ENCODE measurements around the gene ZMYND15. TPM values are rescaled to one million over a fixed set of nuclear protein-coding genes. Genes with fewer than 3 reads are reported as not detected.
A peak's percentile ranks its signal among the peaks of the same experiment; 100 is the strongest.

Gene ZMYND15
- total RNA-seq, 2 experiments from 2014 or later = 0.10 to 0.24 TPM

- ChIA-PET POLR2A (interaction anchor here (0.8 kb wide), 1 partner anchor 12 kb away, joined by 3 read pairs; no protein-coding TSS in a partner anchor), CTCF (interaction anchor here (2.1 kb wide), 1 partner anchor 12 kb away, joined by 9 read pairs; no protein-coding TSS in a partner anchor)
- no peak overlapping the region for H3K4me3 Mint-ChIP-seq
- no peaks in the 10 kb centered on the region for H3K9me3 Mint-ChIP-seq
- H3K27ac Mint-ChIP-seq = no peak overlapping the region
- intact Hi-C loops (cut with micrococcal nuclease) = no loop called here
- DNase-seq = no peak
- no peaks in the 10 kb centered on the region for H3K36me3 Mint-ChIP-seq
- peaks cover 20% of the 10 kb centered on the region for H3K27me3 Mint-ChIP-seq
- no peaks in the 10 kb centered on the region for H3K4me1 Mint-ChIP-seq (ENCODE audit: low read depth)
These were observed 38.5 kb downstream of the ZMYND15 start for GRCh38 chr17:4777969-4778760.

- no peaks in the 10 kb centered on the region for H3K36me3 Mint-ChIP-seq
- H3K9me3 Mint-ChIP-seq = no peaks in the 10 kb centered on the region
- no peaks in the 10 kb centered on the region for H3K4me1 Mint-ChIP-seq (ENCODE audit: low read depth)
- POLR2A ChIA-PET = no interaction called here
- H3K27me3 Mint-ChIP-seq = peaks cover 35% of the 10 kb centered on the region
- DNase-seq = no peak
- intact Hi-C loops (cut with micrococcal nuclease) = no loop called here
- no peak overlapping the region for H3K4me3 Mint-ChIP-seq
- no peak overlapping the region for H3K27ac Mint-ChIP-seq
- CTCF ChIA-PET = interaction anchor here (1.1 to 2.1 kb wide), 2 partner anchors 9 to 123 kb away, joined by 3 to 9 read pairs; partner anchors contain the start of gene CHRNE
These were observed 40.8 kb downstream of the ZMYND15 start for GRCh38 chr17:4780325-4780955.

DNA sequence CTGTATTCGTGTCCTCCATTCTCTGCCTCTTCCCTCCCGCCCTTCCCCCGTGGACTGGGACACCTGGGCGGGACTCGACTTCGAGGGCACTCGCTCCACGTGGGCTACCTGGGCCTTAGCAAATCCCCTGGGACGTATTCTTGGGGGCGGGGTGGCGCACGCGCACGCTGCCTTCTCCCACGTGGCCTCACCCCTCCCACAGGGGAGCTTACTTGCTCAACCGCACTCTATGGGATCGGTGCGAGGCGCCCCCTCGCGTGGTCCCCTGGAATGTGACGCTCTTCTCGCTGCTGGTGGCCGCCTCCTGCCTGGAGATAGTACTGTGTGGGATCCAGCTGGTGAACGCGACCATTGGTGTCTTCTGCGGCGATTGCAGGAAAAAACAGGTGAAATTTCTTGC, 43.0 kb downstream of the ZMYND15 start:
- no peak overlapping the region for H3K4me3 Mint-ChIP-seq
- intact Hi-C loops (cut with micrococcal nuclease) = no loop called here
- DNase-seq = peak; percentile 45
- H3K4me1 Mint-ChIP-seq (ENCODE audit: low read depth) = peaks cover 15% of the 10 kb centered on the region
- CTCF ChIA-PET = no interaction called here
- no peaks in the 10 kb centered on the region for H3K9me3 Mint-ChIP-seq
- no peaks in the 10 kb centered on the region for H3K36me3 Mint-ChIP-seq
- no peak overlapping the region for H3K27ac Mint-ChIP-seq
- POLR2A ChIA-PET = no interaction called here
- H3K27me3 Mint-ChIP-seq = peaks cover 52% of the 10 kb centered on the region

DNA sequence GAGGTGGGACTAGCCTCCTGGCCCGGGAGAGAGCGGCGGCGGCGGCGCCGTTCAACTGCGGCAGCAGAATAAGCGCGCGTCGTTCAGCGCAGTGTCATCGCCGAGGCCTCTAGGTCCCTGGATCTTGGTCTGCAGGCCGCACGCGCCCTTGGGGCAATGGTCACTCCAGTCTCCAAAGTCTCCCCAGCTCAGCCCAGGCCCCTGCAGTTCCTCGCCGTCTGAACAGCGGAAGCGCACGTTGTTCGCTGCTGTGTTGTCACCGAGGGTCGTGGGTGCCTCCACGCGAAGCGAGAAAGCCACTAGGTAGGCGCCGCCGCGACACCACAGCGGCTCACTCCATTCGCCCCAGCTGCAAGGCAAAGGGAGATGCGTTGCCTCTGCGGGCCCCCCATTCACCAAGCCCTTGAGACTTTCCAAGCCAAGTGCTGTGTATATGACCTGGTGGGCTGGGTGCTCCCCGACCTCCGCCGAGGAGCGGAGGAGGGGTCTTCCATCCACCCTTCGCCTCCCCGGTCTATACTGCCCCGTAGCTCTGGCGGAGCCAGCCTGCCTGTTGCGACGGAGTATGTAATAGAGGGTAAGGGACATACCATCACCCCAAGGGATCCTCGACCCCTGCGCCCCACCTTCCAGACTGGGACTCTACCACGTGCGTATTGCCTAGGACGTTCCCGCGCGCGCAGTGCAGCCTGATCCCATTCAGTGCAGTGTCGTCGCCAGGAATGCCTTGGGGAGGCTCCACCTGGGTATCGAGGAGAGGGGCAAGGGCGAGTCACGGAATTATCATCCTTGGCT, 45.9 kb downstream of the ZMYND15 start:
- Mint-ChIP-seq H3K36me3 (no peaks in the 10 kb centered on the region), H3K4me1 (ENCODE audit: low read depth) (peaks cover 22% of the 10 kb centered on the region), H3K4me3 (peak overlapping the region; percentile 32), H3K27ac (no peak overlapping the region), H3K27me3 (peaks cover 48% of the 10 kb centered on the region), H3K9me3 (no peaks in the 10 kb centered on the region)
- intact Hi-C loops (cut with micrococcal nuclease) = loop anchor here (2.0 kb wide), 1 partner anchor 103 kb away; no protein-coding TSS in a partner anchor
- ChIA-PET CTCF (interaction anchor here (1.3 kb wide), 1 partner anchor 54 kb away, joined by 4 read pairs; no protein-coding TSS in a partner anchor), POLR2A (interaction anchor here (1.0 kb wide), 1 partner anchor 21 kb away, joined by 3 read pairs; the partner anchor contains the start of gene PLD2)
- DNase-seq = no peak

- H3K4me3 Mint-ChIP-seq = peak within 1 kb of the TSS; percentile 32
These were observed 46.5 kb downstream of the ZMYND15 start, which contains the start of gene VMO1 for GRCh38 chr17:4786106-4786511. TSS of gene VMO1 (minus strand) at chr17:4786364. CDS start at chr17:4786352, 12 bp downstream.

GRCh38 chr17:4786516-4786915, 46.9 kb downstream of the ZMYND15 start:
- intact Hi-C loops (cut with micrococcal nuclease) = loop anchor here (2.0 kb wide), 1 partner anchor 102 kb away; no protein-coding TSS in a partner anchor
- H3K4me3 Mint-ChIP-seq = no peak overlapping the region

More at GRCh38 chr17:4786106-4786511, 46.5 kb downstream of the ZMYND15 start, which contains the start of gene VMO1:
- H3K9me3 Mint-ChIP-seq = no peaks in the 10 kb centered on the region
- H3K4me1 Mint-ChIP-seq (ENCODE audit: low read depth) = peaks cover 28% of the 10 kb centered on the region
- H3K27ac Mint-ChIP-seq = no peak within 1 kb of the TSS
- ChIA-PET CTCF (interaction anchor here (0.9 to 1.9 kb wide), 5 partner anchors 10 to 117 kb away, joined by 3 to 6 read pairs (median 4); partner anchors contain the start of genes CHRNE and PSMB6), POLR2A (interaction anchor here (1.0 kb wide), 1 partner anchor 20 kb away, joined by 3 read pairs; the partner anchor contains the start of gene PLD2)
- no peaks in the 10 kb centered on the region for H3K36me3 Mint-ChIP-seq
- peaks cover 45% of the 10 kb centered on the region for H3K27me3 Mint-ChIP-seq
- intact Hi-C loops (cut with micrococcal nuclease) = loop anchor here (2.0 kb wide), 1 partner anchor 103 kb away; no protein-coding TSS in a partner anchor
- DNase-seq = no peak

DNA sequence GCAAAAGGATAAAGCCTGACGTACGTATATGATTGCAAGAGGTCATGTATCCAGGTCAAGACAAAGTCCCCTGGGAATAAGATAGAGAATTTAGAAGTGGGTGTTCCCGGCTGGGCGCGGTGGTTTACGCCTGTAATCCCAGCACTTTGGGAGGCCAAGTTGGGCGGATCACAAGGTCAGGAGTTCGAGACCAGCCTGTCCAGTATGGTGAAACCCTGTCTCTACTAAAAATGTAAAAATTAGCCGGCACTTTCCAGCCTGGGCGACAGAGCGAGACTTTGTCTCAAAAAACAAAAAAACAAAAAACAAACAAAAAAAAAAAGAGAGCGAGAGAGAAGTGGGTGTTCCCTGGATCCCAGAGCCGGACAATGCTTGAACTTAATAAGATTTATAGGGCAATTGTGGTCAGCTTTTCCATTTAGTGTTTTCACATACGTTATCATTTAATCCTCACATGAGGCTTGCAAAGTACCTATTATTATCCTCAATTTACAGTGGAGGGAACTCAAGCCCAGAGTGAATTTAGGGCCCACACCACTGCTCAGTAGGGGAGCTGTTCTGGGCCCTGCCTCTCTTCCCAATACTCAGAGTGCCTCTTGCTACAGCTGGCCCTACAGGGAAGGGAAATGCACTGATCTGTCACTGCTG, 48.6 kb downstream of the ZMYND15 start:
- Mint-ChIP-seq H3K36me3 (no peaks in the 10 kb centered on the region), H3K4me3 (no peak overlapping the region), H3K27me3 (peaks cover 37% of the 10 kb centered on the region), H3K4me1 (ENCODE audit: low read depth) (peaks cover 31% of the 10 kb centered on the region), H3K9me3 (no peaks in the 10 kb centered on the region), H3K27ac (no peak overlapping the region)
- DNase-seq = no peak
- intact Hi-C loops (cut with micrococcal nuclease) = no loop called here
- ChIA-PET CTCF (interaction anchor here (1.0 to 1.9 kb wide), 5 partner anchors 19 to 152 kb away, joined by 3 to 6 read pairs (median 4); partner anchors contain the start of genes PLD2, RNF167 and SLC25A11), POLR2A (no interaction called here)

More at GRCh38 chr17:4786516-4786915, 46.9 kb downstream of the ZMYND15 start:
- ChIA-PET POLR2A (interaction anchor here (1.0 kb wide), 1 partner anchor 20 kb away, joined by 3 read pairs; the partner anchor contains the start of gene PLD2), CTCF (interaction anchor here (0.8 to 1.9 kb wide), 6 partner anchors 10 to 117 kb away, joined by 3 to 6 read pairs (median 4); partner anchors contain the start of genes CHRNE and PSMB6)
- H3K36me3 Mint-ChIP-seq = no peaks in the 10 kb centered on the region
- no peaks in the 10 kb centered on the region for H3K9me3 Mint-ChIP-seq
- H3K27ac Mint-ChIP-seq = no peak overlapping the region
- H3K4me1 Mint-ChIP-seq (ENCODE audit: low read depth) = peaks cover 31% of the 10 kb centered on the region
- no peak for DNase-seq
- peaks cover 45% of the 10 kb centered on the region for H3K27me3 Mint-ChIP-seq

DNA sequence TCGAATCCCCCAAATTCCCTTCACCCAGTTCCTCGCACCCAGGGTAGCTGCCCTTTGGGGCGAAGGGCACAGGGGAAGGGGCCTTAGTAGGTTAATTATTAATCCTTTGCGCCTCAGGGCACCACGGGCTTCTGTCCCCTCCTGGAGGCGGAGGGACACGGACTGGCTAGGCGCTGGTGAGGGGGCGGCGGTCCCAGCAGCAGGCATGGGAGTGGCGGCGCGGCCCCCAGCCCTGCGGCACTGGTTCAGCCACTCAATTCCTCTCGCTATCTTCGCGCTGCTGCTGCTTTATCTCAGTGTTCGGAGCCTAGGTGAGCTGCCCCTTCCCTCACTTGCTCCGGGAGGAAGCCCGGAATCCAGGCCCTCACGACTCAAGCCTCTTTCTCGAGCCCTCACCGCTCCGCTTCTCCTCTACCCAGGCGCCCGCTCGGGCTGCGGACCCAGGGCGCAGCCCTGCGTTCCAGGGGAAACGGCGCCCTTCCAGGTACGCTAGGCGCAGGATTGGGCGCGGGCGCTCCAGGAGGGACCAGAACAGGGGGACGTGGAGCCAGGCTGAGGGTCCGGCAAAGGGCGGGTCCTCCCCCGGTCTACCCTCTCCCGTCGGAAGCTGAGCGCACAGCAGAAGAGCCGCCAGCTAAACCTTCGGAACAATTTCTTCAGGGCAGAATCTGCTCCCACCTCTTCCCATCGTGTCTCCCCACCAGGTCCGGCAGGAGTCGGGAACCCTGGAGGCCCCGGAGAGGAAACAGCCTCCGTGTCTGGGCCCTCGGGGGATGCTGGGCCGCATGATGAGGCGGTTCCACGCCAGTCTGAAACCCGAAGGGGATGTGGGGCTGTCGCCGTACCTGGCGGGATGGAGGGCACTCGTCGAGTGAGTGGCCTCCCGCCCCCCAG, 49.4 kb downstream of the ZMYND15 start, which contains the start of gene GLTPD2:
Gene GLTPD2, plus strand, starts transcription at position 158 of the 894 bp plus-strand sequence. Its CDS starts 48 bp downstream, at position 206.
- Mint-ChIP-seq H3K27me3 (peaks cover 33% of the 10 kb centered on the region), H3K27ac (no peak within 1 kb of the TSS), H3K4me3 (peak within 1 kb of the TSS; percentile 77), H3K36me3 (no peaks in the 10 kb centered on the region), H3K4me1 (ENCODE audit: low read depth) (peaks cover 31% of the 10 kb centered on the region), H3K9me3 (no peaks in the 10 kb centered on the region)
- intact Hi-C loops (cut with micrococcal nuclease) = no loop called here
- no peak for DNase-seq
- POLR2A ChIA-PET = interaction anchor here (0.9 to 2.0 kb wide), 10 partner anchors 11 to 180 kb away, joined by 3 to 13 read pairs (median 5); partner anchors contain the start of genes ARRB2, C17orf107, CHRNE and CXCL16
- CTCF ChIA-PET = interaction anchor here (1.0 to 2.5 kb wide), 33 partner anchors 10 to 233 kb away, joined by 3 to 28 read pairs (median 5); partner anchors contain the start of genes ARRB2, C17orf107, MED11 and PELP1

- Mint-ChIP-seq H3K9me3 (no peaks in the 10 kb centered on the region), H3K27me3 (peaks cover 27% of the 10 kb centered on the region), H3K4me3 (peak overlapping the region; percentile 77), H3K4me1 (ENCODE audit: low read depth) (peaks cover 31% of the 10 kb centered on the region), H3K27ac (no peak overlapping the region), H3K36me3 (no peaks in the 10 kb centered on the region)
- intact Hi-C loops (cut with micrococcal nuclease) = no loop called here
- ChIA-PET POLR2A (interaction anchor here (0.9 to 2.0 kb wide), 12 partner anchors 11 to 180 kb away, joined by 3 to 13 read pairs (median 5); partner anchors contain the start of genes ARRB2, C17orf107, CHRNE and CXCL16), CTCF (interaction anchor here (0.8 to 2.5 kb wide), 33 partner anchors 9 to 233 kb away, joined by 3 to 28 read pairs (median 5); partner anchors contain the start of genes ARRB2, C17orf107, MED11 and MINK1)
- no peak for DNase-seq
These were observed 50.0 kb downstream of the ZMYND15 start for GRCh38 chr17:4789701-4789950.
